ENCODE results near the gene DNAJC27. TPM values are rescaled to one million over a fixed set of nuclear protein-coding genes. Genes with fewer than 3 reads are reported as not detected.

DNAJC27 gene
- total and polyA plus RNA-seq, 2 of the 13 experiments (the other 11 are each of a cell fraction or from before 2014, with no cell fraction given) = 3.1 to 3.7 TPM

GRCh38 chr2:24903161-24904103 lies 68.3 kb downstream of the DNAJC27 start:
- Histone ChIP-seq H4K20me1 (ENCODE audit: insufficient read depth, low read length) (no peaks in the 10 kb centered on the region), H3K4me3 (replicated peaks in 1 of 3; ENCODE audit: insufficient read depth in 1 of 3, low read depth in 2 of 3, low read length in 3 of 3) (no peak overlapping the region), H3K9ac (ENCODE audit: insufficient read depth, low read depth, low read length) (no peak overlapping the region), H3K9me3 (ENCODE audit: low read length) (no peaks in the 10 kb centered on the region), H3K27me3 (ENCODE audit: control insufficient read depth in 1 of 2, insufficient read depth in 2 of 2, low read length in 2 of 2) (peaks cover 0 to 31% of the 10 kb centered on the region in 2 experiments; a peak in 4 of 5 replicates), H2AFZ (ENCODE audit: low read length) (no peak overlapping the region), H3K4me2 (ENCODE audit: low read depth, low read length) (no peak overlapping the region), H3K27ac (ENCODE audit: extremely low read length, insufficient read depth, low read length) (no peak overlapping the region), H3K36me3 (replicated peaks in 1 of 2; ENCODE audit: control insufficient read depth in 1 of 2, insufficient read depth in 2 of 2, low read length in 2 of 2) (no peaks in the 10 kb centered on the region), H3K79me2 (ENCODE audit: insufficient read depth, low read length) (no peaks in the 10 kb centered on the region), H3K4me1 (ENCODE audit: insufficient read depth, low read length) (no peaks in the 10 kb centered on the region)
- intact Hi-C loops (cut with micrococcal nuclease; ENCODE audit: unreplicated experiment) = no loop called here
- ChIA-PET CTCF (ENCODE audit: low intra/inter-chr PET ratio, low total read pairs) (no interaction called here), POLR2A (no interaction called here)
- DNase-seq (ENCODE audit: low spot score) (no peak), ATAC-seq (no peak), FAIRE-seq (no peak)
- in situ Hi-C loops (cut with HindIII; ENCODE audit: extremely low pct_ligation_motif_present, low pct_unique_long_range_greater_than_20kb) = no loop called here
- TF ChIP-seq ZSCAN30 (CRISPR knock-in tag; IDR thresholded peaks at IDR 0.05) = no peak
- no peak for TF ChIP-seq ZNF460 (CRISPR knock-in tag; IDR thresholded peaks at IDR 0.05; ENCODE audit: borderline replicate concordance)
- TF ChIP-seq MEF2D (CRISPR knock-in tag; IDR thresholded peaks at IDR 0.05) = no peak
- TF ChIP-seq JARID2 (CRISPR knock-in tag; IDR thresholded peaks at IDR 0.05; ENCODE audit: insufficient replicate concordance) = no peak
- TF ChIP-seq FOXP1 (IDR thresholded peaks at IDR 0.05) = no peak
- no peak for TF ChIP-seq FOXP1 (CRISPR knock-in tag; IDR thresholded peaks at IDR 0.05)
- TF ChIP-seq KMT2B (CRISPR knock-in tag; IDR thresholded peaks at IDR 0.05) = no peak
- TF ChIP-seq ZNF75D (CRISPR knock-in tag; IDR thresholded peaks at IDR 0.05; ENCODE audit: borderline replicate concordance) = no peak
- no peak for TF ChIP-seq JDP2 (CRISPR knock-in tag; IDR thresholded peaks at IDR 0.05; ENCODE audit: borderline replicate concordance)
- TF ChIP-seq, protein P1, sequence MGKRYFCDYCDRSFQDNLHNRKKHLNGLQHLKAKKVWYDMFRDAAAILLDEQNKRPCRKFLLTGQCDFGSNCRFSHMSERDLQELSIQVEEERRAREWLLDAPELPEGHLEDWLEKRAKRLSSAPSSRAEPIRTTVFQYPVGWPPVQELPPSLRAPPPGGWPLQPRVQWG (CRISPR knock-in tag; IDR thresholded peaks at IDR 0.05; ENCODE audit: borderline replicate concordance, low read depth) = no peak
- no peak for TF ChIP-seq CBFB (CRISPR knock-in tag; IDR thresholded peaks at IDR 0.05)
- no peak for TF ChIP-seq TBX2 (CRISPR knock-in tag; IDR thresholded peaks at IDR 0.05; ENCODE audit: borderline replicate concordance)
- TF ChIP-seq, protein P2, sequence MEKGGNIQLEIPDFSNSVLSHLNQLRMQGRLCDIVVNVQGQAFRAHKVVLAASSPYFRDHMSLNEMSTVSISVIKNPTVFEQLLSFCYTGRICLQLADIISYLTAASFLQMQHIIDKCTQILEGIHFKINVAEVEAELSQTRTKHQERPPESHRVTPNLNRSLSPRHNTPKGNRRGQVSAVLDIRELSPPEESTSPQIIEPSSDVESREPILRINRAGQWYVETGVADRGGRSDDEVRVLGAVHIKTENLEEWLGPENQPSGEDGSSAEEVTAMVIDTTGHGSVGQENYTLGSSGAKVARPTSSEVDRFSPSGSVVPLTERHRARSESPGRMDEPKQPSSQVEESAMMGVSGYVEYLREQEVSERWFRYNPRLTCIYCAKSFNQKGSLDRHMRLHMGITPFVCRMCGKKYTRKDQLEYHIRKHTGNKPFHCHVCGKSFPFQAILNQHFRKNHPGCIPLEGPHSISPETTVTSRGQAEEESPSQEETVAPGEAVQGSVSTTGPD (CRISPR knock-in tag; IDR thresholded peaks at IDR 0.05) = no peak
- TF ChIP-seq, protein P3, sequence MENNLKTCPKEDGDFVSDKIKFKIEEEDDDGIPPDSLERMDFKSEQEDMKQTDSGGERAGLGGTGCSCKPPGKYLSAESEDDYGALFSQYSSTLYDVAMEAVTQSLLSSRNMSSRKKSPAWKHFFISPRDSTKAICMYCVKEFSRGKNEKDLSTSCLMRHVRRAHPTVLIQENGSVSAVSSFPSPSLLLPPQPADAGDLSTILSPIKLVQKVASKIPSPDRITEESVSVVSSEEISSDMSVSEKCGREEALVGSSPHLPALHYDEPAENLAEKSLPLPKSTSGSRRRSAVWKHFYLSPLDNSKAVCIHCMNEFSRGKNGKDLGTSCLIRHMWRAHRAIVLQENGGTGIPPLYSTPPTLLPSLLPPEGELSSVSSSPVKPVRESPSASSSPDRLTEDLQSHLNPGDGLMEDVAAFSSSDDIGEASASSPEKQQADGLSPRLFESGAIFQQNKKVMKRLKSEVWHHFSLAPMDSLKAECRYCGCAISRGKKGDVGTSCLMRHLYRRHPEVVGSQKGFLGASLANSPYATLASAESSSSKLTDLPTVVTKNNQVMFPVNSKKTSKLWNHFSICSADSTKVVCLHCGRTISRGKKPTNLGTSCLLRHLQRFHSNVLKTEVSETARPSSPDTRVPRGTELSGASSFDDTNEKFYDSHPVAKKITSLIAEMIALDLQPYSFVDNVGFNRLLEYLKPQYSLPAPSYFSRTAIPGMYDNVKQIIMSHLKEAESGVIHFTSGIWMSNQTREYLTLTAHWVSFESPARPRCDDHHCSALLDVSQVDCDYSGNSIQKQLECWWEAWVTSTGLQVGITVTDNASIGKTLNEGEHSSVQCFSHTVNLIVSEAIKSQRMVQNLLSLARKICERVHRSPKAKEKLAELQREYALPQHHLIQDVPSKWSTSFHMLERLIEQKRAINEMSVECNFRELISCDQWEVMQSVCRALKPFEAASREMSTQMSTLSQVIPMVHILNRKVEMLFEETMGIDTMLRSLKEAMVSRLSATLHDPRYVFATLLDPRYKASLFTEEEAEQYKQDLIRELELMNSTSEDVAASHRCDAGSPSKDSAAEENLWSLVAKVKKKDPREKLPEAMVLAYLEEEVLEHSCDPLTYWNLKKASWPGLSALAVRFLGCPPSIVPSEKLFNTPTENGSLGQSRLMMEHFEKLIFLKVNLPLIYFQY (CRISPR knock-in tag; IDR thresholded peaks at IDR 0.05; ENCODE audit: borderline replicate concordance) = no peak
- TF ChIP-seq, protein P4, sequence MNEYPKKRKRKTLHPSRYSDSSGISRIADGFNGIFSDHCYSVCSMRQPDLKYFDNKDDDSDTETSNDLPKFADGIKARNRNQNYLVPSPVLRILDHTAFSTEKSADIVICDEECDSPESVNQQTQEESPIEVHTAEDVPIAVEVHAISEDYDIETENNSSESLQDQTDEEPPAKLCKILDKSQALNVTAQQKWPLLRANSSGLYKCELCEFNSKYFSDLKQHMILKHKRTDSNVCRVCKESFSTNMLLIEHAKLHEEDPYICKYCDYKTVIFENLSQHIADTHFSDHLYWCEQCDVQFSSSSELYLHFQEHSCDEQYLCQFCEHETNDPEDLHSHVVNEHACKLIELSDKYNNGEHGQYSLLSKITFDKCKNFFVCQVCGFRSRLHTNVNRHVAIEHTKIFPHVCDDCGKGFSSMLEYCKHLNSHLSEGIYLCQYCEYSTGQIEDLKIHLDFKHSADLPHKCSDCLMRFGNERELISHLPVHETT (CRISPR knock-in tag; conservative IDR thresholded peaks at IDR 0.05) = no peak
- no TSS peak for BruUV-seq (replicated peaks)
- WGBS (ENCODE audit: low lambda C conversion rate) = 58% methylated on average over 23 of the region's 23 CpGs
